Astrocyte of the cerebellum (primary cell): ENCODE results near the gene FXYD1.
A peak's percentile ranks its signal among the peaks of the same experiment; 100 is the strongest.

Experiments used
- DNase-seq: peaks from one replicate; pipeline ENCODE4 v3.0.0-alpha.2; 2011; ENCODE audit warnings: low read depth
- H3K4me3 ChIP-seq: 2 replicates; pipeline ENCODE4 v1.5.1; 2011; ENCODE audit warnings: mild to moderate bottlenecking, low read depth, low read length, moderate library complexity
- CTCF ChIP-seq: IDR thresholded peaks from 2 replicates; pipeline ENCODE4 v1.5.1; 2012; ENCODE audit warnings: low read length, low read depth, moderate library complexity, mild to moderate bottlenecking; ENCODE audit errors: missing control alignments
- in situ Hi-C: cut with HindIII; loops from 2 replicates; pipeline ENCODE4 v1.10.0; 2017; ENCODE audit warnings: low sequenced_read_pairs

The FXYD1 gene

GRCh38 chr19:35132254-35132653, 6.4 kb upstream of the FXYD1 start:
- TF ChIP-seq CTCF, result no peak
- no peak for DNase-seq
- no peak overlapping the region for H3K4me3 ChIP-seq
- in situ Hi-C loops, result no loop called here

GRCh38 chr19:35133826-35134225, 4.8 kb upstream of the FXYD1 start:
- no peak for TF ChIP-seq CTCF
- no peak overlapping the region for H3K4me3 ChIP-seq
- in situ Hi-C loops, result no loop called here
- DNase-seq, result no peak

- in situ Hi-C loops, result no loop called here
- H3K4me3 ChIP-seq, result no peak within 1 kb of the TSS
- no peak for DNase-seq
- no peak for TF ChIP-seq CTCF
Observed at GRCh38 chr19:35134601-35135242, 3.9 kb upstream of the FXYD1 start, which contains the start of gene LGI4. Gene LGI4 (minus strand): TSS chr19:35135059. CDS start chr19:35134680, 379 bp downstream.

GRCh38 chr19:35135389-35135909, 3.2 kb upstream of the FXYD1 start:
- TF ChIP-seq CTCF, result peak; percentile 91
- H3K4me3 ChIP-seq, result no peak overlapping the region
- in situ Hi-C loops, result no loop called here
- peak; percentile 22 for DNase-seq

GRCh38 chr19:35136231-35136630, 2.4 kb upstream of the FXYD1 start:
- TF ChIP-seq CTCF, result no peak
- in situ Hi-C loops, result no loop called here
- DNase-seq, result no peak
- no peak overlapping the region for H3K4me3 ChIP-seq

- in situ Hi-C loops, result no loop called here
- no peak for TF ChIP-seq CTCF
Observed at GRCh38 chr19:35136977-35137702, 1.5 kb upstream of the FXYD1 start.

More at GRCh38 chr19:35136977-35137702, 1.5 kb upstream of the FXYD1 start:
- no peak overlapping the region for H3K4me3 ChIP-seq
- DNase-seq, result no peak
